ENCODE measurements around the gene UCHL5.

DNA sequence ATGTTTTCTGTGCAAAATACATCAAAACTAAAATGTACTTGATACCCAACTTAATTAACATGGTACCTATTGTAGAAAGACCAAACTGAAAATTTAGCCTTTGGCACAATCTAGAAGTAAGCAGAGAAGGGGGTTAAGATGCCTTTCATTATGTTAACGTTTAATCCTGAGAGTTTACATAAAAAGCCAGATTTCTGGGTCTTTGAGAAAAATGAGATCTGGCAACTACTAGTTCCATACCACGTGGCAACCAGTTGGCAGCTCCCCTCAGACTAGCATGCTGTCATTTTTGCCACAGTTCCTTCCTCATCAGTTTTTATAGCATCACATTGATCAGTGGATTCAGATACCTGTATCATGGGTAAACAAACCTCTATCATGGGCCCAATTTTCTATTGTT, 1.8 kb upstream of the UCHL5 start:
- TF ChIP-seq ATRX (CRISPR knock-in tag; IDR thresholded peaks at IDR 0.05; ENCODE audit: borderline replicate concordance) (no peak), ELF1 (CRISPR knock-in tag; IDR thresholded peaks at IDR 0.05) (no peak), SAFB2 (CRISPR knock-in tag; IDR thresholded peaks at IDR 0.05; ENCODE audit: borderline replicate concordance, low read depth) (no peak), ZNF550 (CRISPR knock-in tag; IDR thresholded peaks at IDR 0.05; ENCODE audit: borderline replicate concordance) (no peak), POLR2AphosphoS5 (IDR thresholded peaks at IDR 0.05; ENCODE audit: low read depth, low read length) (no peak), FOXK1 (CRISPR knock-in tag; IDR thresholded peaks at IDR 0.05; ENCODE audit: borderline replicate concordance, low read depth) (no peak)

All from HepG2 (cell line).